Stimulated activated naive B cell treated with anti-CD40 and anti-IgM and Interleukin-4, amounts not matched to agents 10 μg/mL and 1 μg/mL and 100 μg/mL, for 72 hours (primary cell): ENCODE measurements around the gene VAV2.
"Not testable (repeated sequence)": the region's sequence is repeated elsewhere in the genome, so short reads cannot be mapped to it uniquely, and the experiment has no call there.

Experiments used
- ATAC-seq, 2 donors: fragments of 150-1000 bp; cut with Tn5 transposase; replicated peaks; 2 replicates each; pipeline ENCODE4 v1.10.0; 2021; ENCODE audit warnings: moderate library complexity in 1 of 2
- DNase-seq: peaks from one replicate; pipeline ENCODE4 v3.0.0; 2021
- H3K27ac Mint-ChIP-seq: one replicate; pipeline ENCODE4 v1.8.0; 2022; ENCODE audit warnings: mild to moderate bottlenecking, mixed read lengths
- H3K27me3 Mint-ChIP-seq, 2 donors: one replicate each; pipeline ENCODE4 v1.8.0; 2022; ENCODE audit warnings: mixed read lengths in 2 of 2
- H3K36me3 Mint-ChIP-seq, 2 donors: one replicate each; pipeline ENCODE4 v1.8.0; 2022; ENCODE audit warnings: mixed read lengths in 2 of 2, mild to moderate bottlenecking in 1 of 2
- H3K4me1 Mint-ChIP-seq, 2 donors: one replicate each; pipeline ENCODE4 v1.8.0; 2022; ENCODE audit warnings: mixed read lengths in 2 of 2, mild to moderate bottlenecking in 1 of 2
- H3K4me3 Mint-ChIP-seq, 2 donors: one replicate each; pipeline ENCODE4 v1.8.0; 2022; ENCODE audit warnings: mild to moderate bottlenecking in 2 of 2, mixed read lengths in 2 of 2, moderate library complexity in 1 of 2
- H3K9me3 Mint-ChIP-seq, 2 donors: one replicate each; pipeline ENCODE4 v1.8.0; 2022; ENCODE audit warnings: mixed read lengths in 2 of 2, mild to moderate bottlenecking in 1 of 2

VAV2 gene

GRCh38 chr9:133964463-133964862, 27.7 kb downstream of the VAV2 start:
- ATAC-seq (no peak), DNase-seq (no peak)
- Mint-ChIP-seq H3K36me3 (peaks cover 9 to 35% of the 10 kb centered on the region in 2 donors), H3K4me3 (no peak overlapping the region), H3K9me3 (peaks cover 3 to 4% of the 10 kb centered on the region in 2 donors), H3K27me3 (no peaks in the 10 kb centered on the region), H3K27ac (no peak overlapping the region), H3K4me1 (peaks cover 64 to 88% of the 10 kb centered on the region in 2 donors)

DNA sequence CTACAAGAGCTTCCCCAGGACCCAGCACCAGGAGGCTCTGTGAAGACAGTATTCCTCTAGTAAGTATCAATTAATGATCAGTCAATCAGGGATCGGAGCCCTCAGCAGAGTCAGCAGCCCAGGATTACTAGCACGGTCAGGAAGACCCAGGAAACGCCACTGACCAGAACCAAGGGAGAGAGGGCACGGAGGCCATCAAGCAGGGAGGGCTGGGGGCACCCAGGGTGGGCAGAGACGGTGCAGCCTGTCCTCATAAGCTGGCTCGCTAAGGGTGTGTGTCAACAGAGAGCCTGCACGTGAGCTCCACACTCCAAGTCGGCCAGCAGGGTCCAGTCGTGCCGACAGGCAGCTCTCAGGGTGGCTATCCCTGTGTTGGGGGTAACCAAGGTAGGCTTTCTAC, 29.0 kb downstream of the VAV2 start:
- Mint-ChIP-seq H3K36me3 (peaks cover 9 to 35% of the 10 kb centered on the region in 2 donors), H3K27me3 (no peaks in the 10 kb centered on the region), H3K27ac (no peak overlapping the region), H3K9me3 (peaks cover 3 to 4% of the 10 kb centered on the region in 2 donors), H3K4me1 (peaks cover 64 to 87% of the 10 kb centered on the region in 2 donors), H3K4me3 (no peak overlapping the region)
- DNase-seq: no peak
- ATAC-seq: no peak

- no peak for DNase-seq
- Mint-ChIP-seq H3K4me3 (no peak overlapping the region), H3K36me3 (peaks cover 9 to 35% of the 10 kb centered on the region in 2 donors), H3K9me3 (peaks cover 3 to 4% of the 10 kb centered on the region in 2 donors), H3K4me1 (peaks cover 62 to 84% of the 10 kb centered on the region in 2 donors), H3K27me3 (no peaks in the 10 kb centered on the region), H3K27ac (peak overlapping the region; percentile 77)
- no peak for ATAC-seq
Observed at GRCh38 chr9:133962341-133962740, 29.8 kb downstream of the VAV2 start.

- Mint-ChIP-seq H3K27me3 (no peaks in the 10 kb centered on the region), H3K4me1 (peaks cover 64 to 86% of the 10 kb centered on the region in 2 donors), H3K9me3 (peaks cover 3 to 4% of the 10 kb centered on the region in 2 donors), H3K27ac (peak overlapping the region; percentile 77), H3K36me3 (peaks cover 9 to 31% of the 10 kb centered on the region in 2 donors), H3K4me3 (peak overlapping the region; percentile 63 to 65)
- ATAC-seq (peak; percentile 29 to 39), DNase-seq (no peak)
Observed at GRCh38 chr9:133961226-133962165, 30.6 kb downstream of the VAV2 start.

GRCh38 chr9:133960568-133961129, 31.5 kb downstream of the VAV2 start:
- DNase-seq (no peak), ATAC-seq (no peak)
- Mint-ChIP-seq H3K4me3 (peak overlapping the region; percentile 63 to 65), H3K36me3 (peaks cover 10 to 26% of the 10 kb centered on the region in 2 donors), H3K27me3 (no peaks in the 10 kb centered on the region), H3K4me1 (peaks cover 64 to 87% of the 10 kb centered on the region in 2 donors), H3K9me3 (peaks cover 3 to 4% of the 10 kb centered on the region in 2 donors), H3K27ac (peak overlapping the region; percentile 92)

DNA sequence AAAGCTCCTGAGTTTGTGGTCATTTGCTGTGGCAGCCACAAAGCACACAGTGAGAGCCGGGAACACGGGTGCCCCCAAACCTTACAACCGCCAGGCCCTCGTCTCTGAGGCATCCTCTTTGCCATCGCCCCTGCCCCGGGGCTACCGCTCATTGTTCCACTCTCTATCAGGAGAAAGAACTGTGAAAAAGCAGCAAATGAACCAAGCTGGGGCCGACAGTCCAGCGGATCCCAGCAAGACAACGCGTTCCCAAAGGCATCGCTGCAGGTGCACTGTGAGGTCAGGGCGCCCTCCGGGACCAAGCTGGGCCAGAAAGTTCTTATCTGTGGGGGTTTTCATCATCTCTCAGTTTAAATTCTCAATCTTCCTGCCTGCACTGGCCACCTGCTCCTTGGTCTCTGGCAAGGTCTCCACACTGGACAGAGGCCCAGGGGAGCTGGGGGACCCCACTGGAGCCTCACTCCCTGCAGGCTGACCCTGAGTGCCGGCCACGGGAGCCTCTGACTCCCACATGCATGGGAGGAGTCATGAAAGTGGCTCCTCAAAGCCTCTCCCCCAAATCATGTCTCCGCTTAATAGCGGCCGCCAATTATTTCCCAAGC, 32.1 kb downstream of the VAV2 start:
- no peak for ATAC-seq
- peaks cover 3 to 4% of the 10 kb centered on the region in 2 donors for H3K9me3 Mint-ChIP-seq
- H3K27ac Mint-ChIP-seq: peak overlapping the region; percentile 92
- H3K4me3 Mint-ChIP-seq: peak overlapping the region; percentile 63 to 65
- DNase-seq: no peak
- peaks cover 10 to 24% of the 10 kb centered on the region in 2 donors for H3K36me3 Mint-ChIP-seq
- H3K27me3 Mint-ChIP-seq: no peaks in the 10 kb centered on the region
- H3K4me1 Mint-ChIP-seq: peaks cover 64 to 87% of the 10 kb centered on the region in 2 donors

- DNase-seq (no peak), ATAC-seq (no peak)
- Mint-ChIP-seq H3K27me3 (no peaks in the 10 kb centered on the region), H3K27ac (peak overlapping the region; percentile 91), H3K9me3 (no peaks in the 10 kb centered on the region), H3K4me3 (peak overlapping the region; percentile 73 to 77), H3K36me3 (peaks cover 5 to 19% of the 10 kb centered on the region in 2 donors), H3K4me1 (peaks cover 71 to 87% of the 10 kb centered on the region in 2 donors)
Observed at GRCh38 chr9:133959171-133959570, 33.0 kb downstream of the VAV2 start.

DNA sequence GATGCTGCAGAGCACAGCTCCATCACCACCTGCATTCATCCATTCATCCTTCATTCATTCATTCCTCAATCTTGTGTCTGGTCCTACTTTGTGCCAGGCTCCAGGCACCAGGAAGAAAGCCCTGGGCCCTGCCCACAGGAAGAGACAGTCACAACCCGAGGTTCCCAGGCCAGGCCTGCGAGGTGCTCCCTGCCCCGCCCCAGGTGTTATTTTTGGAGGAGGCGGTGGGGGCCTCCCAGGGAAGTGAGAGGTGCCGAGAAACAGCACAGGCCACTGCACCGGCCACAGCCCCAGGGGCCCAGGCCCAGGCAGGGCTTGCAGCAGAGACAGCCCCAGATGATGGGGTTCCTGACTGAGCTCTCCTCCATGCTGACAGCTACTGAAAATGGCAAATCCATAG, 33.4 kb downstream of the VAV2 start:
- ATAC-seq (peak; percentile 14 to 29), DNase-seq (no peak)
- Mint-ChIP-seq H3K4me3 (peak overlapping the region; percentile 73 to 77), H3K27me3 (no peaks in the 10 kb centered on the region), H3K4me1 (peaks cover 75 to 91% of the 10 kb centered on the region in 2 donors), H3K9me3 (no peaks in the 10 kb centered on the region), H3K36me3 (peaks cover 8 to 23% of the 10 kb centered on the region in 2 donors), H3K27ac (peak overlapping the region; percentile 91)

- not testable (repeated sequence) for H3K27me3 Mint-ChIP-seq, ATAC-seq, H3K9me3 Mint-ChIP-seq, DNase-seq
- Mint-ChIP-seq H3K4me1 (peaks cover 68 to 86% of the 10 kb centered on the region in 2 donors), H3K4me3 (peak overlapping the region; percentile 84 to 87), H3K27ac (peak overlapping the region; percentile 98), H3K36me3 (peaks cover 10 to 17% of the 10 kb centered on the region in 2 donors)
Observed at GRCh38 chr9:133957772-133958171, 34.4 kb downstream of the VAV2 start.

DNA sequence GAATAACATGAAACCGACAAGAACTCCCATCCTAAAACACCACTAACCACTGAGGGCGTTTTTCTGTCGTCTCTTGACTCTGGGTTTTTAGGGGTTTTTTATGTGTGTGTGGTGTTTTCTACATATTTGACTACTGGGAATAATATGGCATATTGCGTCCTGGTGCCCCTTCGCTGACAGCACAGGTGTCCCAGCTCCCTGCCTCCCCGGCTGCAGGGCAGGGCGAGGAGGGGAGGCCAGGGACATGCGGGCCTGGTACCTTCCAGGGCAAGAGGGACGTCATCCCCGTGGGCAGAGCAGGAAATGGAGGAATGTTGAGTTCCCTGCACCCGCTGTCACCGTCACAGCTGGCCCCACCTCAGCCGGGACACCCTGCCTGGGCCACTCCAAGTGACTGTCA, 34.8 kb downstream of the VAV2 start:
- peak overlapping the region; percentile 98 for H3K27ac Mint-ChIP-seq
- H3K27me3 Mint-ChIP-seq: no peaks in the 10 kb centered on the region
- no peak for DNase-seq
- H3K9me3 Mint-ChIP-seq: no peaks in the 10 kb centered on the region
- H3K4me1 Mint-ChIP-seq: peaks cover 68 to 85% of the 10 kb centered on the region in 2 donors
- ATAC-seq: peak; percentile 15 to 38
- peak overlapping the region; percentile 84 to 87 for H3K4me3 Mint-ChIP-seq
- peaks cover 10 to 18% of the 10 kb centered on the region in 2 donors for H3K36me3 Mint-ChIP-seq

DNA sequence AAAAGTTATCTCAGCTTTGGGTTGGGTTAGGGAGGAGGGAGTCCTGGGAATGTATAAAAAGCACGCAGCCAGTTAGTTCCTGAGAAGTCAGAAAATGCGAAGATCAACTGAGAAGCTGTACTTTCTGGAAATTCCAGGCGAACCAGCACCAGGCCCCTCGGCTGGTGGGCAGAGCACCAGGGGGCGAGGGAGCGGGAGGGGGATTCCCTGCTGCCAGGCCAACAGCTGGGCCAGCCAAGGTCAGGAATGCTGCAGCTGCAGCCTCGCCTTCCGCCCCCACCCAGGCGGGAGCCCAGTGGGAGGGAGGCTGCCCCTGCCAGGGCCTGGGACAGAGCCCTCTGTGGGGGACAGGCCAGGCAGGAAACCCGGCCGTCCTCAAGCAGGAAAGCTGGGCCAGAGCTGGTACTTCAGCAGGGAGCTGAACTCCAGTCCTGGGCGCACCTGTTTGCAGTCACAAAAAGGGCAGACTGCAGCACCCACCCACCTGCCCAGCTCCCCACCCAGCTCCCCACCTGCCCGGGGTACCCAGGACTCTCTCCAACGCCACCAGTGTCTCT, 35.5 kb downstream of the VAV2 start:
- no peaks in the 10 kb centered on the region for H3K27me3 Mint-ChIP-seq
- H3K36me3 Mint-ChIP-seq: peaks cover 10 to 22% of the 10 kb centered on the region in 2 donors
- H3K4me3 Mint-ChIP-seq: peak overlapping the region; percentile 84 to 89
- no peak for DNase-seq
- ATAC-seq: peak; percentile 36 to 57
- H3K9me3 Mint-ChIP-seq: no peaks in the 10 kb centered on the region
- peak overlapping the region; percentile 99 for H3K27ac Mint-ChIP-seq
- peaks cover 65 to 83% of the 10 kb centered on the region in 2 donors for H3K4me1 Mint-ChIP-seq

- Mint-ChIP-seq H3K4me3 (peak overlapping the region; percentile 84 to 89), H3K4me1 (peaks cover 63 to 83% of the 10 kb centered on the region in 2 donors)
Observed at GRCh38 chr9:133955821-133956411, 36.2 kb downstream of the VAV2 start.

DNA sequence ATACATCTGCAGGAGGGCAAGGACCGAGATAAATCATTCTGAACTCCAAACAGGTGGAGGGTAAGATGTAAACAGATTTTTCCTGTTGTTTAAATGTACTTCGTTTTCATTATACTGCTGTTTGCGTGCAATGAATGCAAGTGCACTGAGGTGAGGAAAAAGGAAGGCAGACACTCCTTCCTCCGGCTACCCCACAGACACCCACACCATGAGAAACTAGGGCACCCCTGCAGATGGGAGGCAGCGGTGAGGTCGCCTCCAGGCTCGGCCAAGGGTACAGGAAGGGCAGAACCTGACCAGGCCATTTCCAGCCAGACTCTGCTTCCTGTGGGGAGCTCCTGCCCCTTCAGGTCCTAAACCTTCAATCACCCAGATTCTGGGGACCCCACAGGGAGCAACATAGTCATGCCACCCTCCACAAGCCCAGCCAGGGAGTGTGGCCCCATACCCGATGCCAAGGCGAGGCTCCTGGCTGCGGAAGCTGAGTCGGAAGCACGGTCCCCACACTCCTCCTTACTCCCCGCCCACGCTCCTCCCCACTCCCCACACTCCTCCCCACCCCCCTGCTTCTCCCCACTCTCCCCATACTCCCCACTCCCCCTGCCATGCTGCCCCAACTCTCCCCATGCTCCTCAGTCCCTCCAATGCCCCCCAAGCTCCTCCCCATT, 37.1 kb downstream of the VAV2 start:
- DNase-seq (peak; percentile 54), ATAC-seq (peak; percentile 45 to 64)
- H3K27ac Mint-ChIP-seq: peak overlapping the region; percentile 85
- H3K4me1 Mint-ChIP-seq: peaks cover 59 to 83% of the 10 kb centered on the region in 2 donors
- no peaks in the 10 kb centered on the region for H3K27me3 Mint-ChIP-seq
- H3K36me3 Mint-ChIP-seq: peaks cover 8 to 21% of the 10 kb centered on the region in 2 donors
- peak overlapping the region; percentile 69 for H3K4me3 Mint-ChIP-seq
- H3K9me3 Mint-ChIP-seq: no peaks in the 10 kb centered on the region

More at GRCh38 chr9:133955821-133956411, 36.2 kb downstream of the VAV2 start:
- ATAC-seq (peak; percentile 59 to 65), DNase-seq (peak; percentile 63)
- Mint-ChIP-seq H3K27ac (peak overlapping the region; percentile 99), H3K27me3 (no peaks in the 10 kb centered on the region), H3K9me3 (no peaks in the 10 kb centered on the region), H3K36me3 (peaks cover 10 to 24% of the 10 kb centered on the region in 2 donors)
